Measurements from ENCODE around the gene TANK. TPM values are rescaled to one million over a fixed set of nuclear protein-coding genes. Genes with fewer than 3 reads are reported as not detected.

Gene TANK
- total RNA-seq, 1 experiment from 2014 or later, result 24.5 TPM

GRCh38 chr2:161234627-161235026 lies 74.4 kb downstream of the TANK start (continued):
- TF ChIP-seq NFATC4 (CRISPR knock-in tag; IDR thresholded peaks at IDR 0.05) (no peak), ZNF138 (CRISPR knock-in tag; conservative IDR thresholded peaks at IDR 0.05) (no peak), MYBL2 (CRISPR knock-in tag; IDR thresholded peaks at IDR 0.05) (no peak)

GRCh38 chr2:161237392-161238264 lies 77.4 kb downstream of the TANK start:
- Mint-ChIP-seq H3K4me3 (peak overlapping the region; percentile 80), H3K27me3 (ENCODE audit: low read depth) (peaks cover 60% of the 10 kb centered on the region), H3K9me3 (no peaks in the 10 kb centered on the region), H3K4me1 (peaks cover 17% of the 10 kb centered on the region), H3K36me3 (no peaks in the 10 kb centered on the region), H3K27ac (no peak overlapping the region)
- ChIA-PET POLR2A (interaction anchor here (1.4 kb wide), 1 partner anchor 9 kb away, joined by 4 read pairs; no protein-coding TSS in a partner anchor), CTCF (interaction anchor here (1.5 kb wide), 2 partner anchors 9 to 12 kb away, joined by 3 to 6 read pairs; no protein-coding TSS in a partner anchor)
- DNase-seq (ENCODE audit: low spot score) (peak; percentile 57), ATAC-seq (peak; percentile 62)
- TF ChIP-seq SP1 (CRISPR knock-in tag; conservative IDR thresholded peaks at IDR 0.05) (no peak), ZNF121 (CRISPR knock-in tag; IDR thresholded peaks at IDR 0.05) (no peak), ETV6 (CRISPR knock-in tag; IDR thresholded peaks at IDR 0.05) (no peak), NFE2L1 (CRISPR knock-in tag; IDR thresholded peaks at IDR 0.05) (no peak), E2F4 (CRISPR knock-in tag; IDR thresholded peaks at IDR 0.05; ENCODE audit: borderline replicate concordance, low read depth) (no peak), SMAD3 (CRISPR knock-in tag; IDR thresholded peaks at IDR 0.05; ENCODE audit: borderline replicate concordance) (no peak), RELA (CRISPR knock-in tag; IDR thresholded peaks at IDR 0.05; ENCODE audit: borderline replicate concordance) (no peak), MAX (CRISPR knock-in tag; IDR thresholded peaks at IDR 0.05) (no peak), CREB1 (CRISPR knock-in tag; IDR thresholded peaks at IDR 0.05) (no peak), ZNF425 (CRISPR knock-in tag; conservative IDR thresholded peaks at IDR 0.05) (no peak), ZNF396 (CRISPR knock-in tag; IDR thresholded peaks at IDR 0.05; ENCODE audit: borderline replicate concordance) (no peak), ATF1 (CRISPR knock-in tag; IDR thresholded peaks at IDR 0.05) (no peak), IRF2 (CRISPR knock-in tag; IDR thresholded peaks at IDR 0.05; ENCODE audit: borderline replicate concordance, low read depth) (no peak), AR (CRISPR knock-in tag; IDR thresholded peaks at IDR 0.05) (no peak), ZNF532 (CRISPR knock-in tag; IDR thresholded peaks at IDR 0.05; ENCODE audit: borderline replicate concordance) (no peak), CBFB (CRISPR knock-in tag; IDR thresholded peaks at IDR 0.05; ENCODE audit: low read depth) (no peak)

Data from WTC11 (cell line).